ENCODE data around the gene NELFE.

The NELFE gene

GRCh38 chr6:31971993-31972708 is 13.4 kb upstream of the NELFE start, which contains the start of gene DXO:
Gene DXO, minus strand, starts transcription at chr6:31972138. Its CDS starts 463 bp downstream, at chr6:31971675.
- DNase-seq: peak; percentile 98 to 99

GRCh38 chr6:31971279-31971992 is 12.7 kb upstream of the NELFE start:
- peak in 1 of 2 experiments; percentile 34 for DNase-seq

- DNase-seq: peak in 1 of 2 experiments; percentile 34
Measured at GRCh38 chr6:31970604-31971271, 12.0 kb upstream of the NELFE start.

- DNase-seq: no peak
Measured at GRCh38 chr6:31969712-31970603, 11.2 kb upstream of the NELFE start.

- DNase-seq: no peak
Measured at GRCh38 chr6:31968791-31969711, 10.3 kb upstream of the NELFE start.

GRCh38 chr6:31968326-31968725 is 9.6 kb upstream of the NELFE start:
- no peak for DNase-seq

DNA sequence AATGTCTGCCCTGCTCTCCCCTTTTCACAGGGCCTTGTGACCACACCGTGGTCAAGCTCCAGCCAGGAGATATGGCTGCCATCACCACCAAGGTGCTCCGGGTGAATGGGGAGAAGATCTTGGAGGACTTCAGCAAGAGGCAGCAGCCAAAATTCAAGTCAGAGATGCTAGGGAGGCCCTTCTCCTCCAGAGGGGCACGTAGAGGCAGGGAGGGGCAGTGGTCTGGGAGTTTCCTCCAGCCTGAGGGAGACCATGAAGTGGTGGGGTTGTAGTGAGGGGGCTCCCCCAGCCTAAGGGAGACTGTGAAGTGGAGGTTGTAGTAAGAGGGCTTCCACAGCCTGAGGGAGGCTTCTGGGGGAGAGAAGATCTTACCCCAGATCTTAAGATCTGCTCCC is 9.2 kb upstream of the NELFE start:
- DNase-seq: no peak

DNA sequence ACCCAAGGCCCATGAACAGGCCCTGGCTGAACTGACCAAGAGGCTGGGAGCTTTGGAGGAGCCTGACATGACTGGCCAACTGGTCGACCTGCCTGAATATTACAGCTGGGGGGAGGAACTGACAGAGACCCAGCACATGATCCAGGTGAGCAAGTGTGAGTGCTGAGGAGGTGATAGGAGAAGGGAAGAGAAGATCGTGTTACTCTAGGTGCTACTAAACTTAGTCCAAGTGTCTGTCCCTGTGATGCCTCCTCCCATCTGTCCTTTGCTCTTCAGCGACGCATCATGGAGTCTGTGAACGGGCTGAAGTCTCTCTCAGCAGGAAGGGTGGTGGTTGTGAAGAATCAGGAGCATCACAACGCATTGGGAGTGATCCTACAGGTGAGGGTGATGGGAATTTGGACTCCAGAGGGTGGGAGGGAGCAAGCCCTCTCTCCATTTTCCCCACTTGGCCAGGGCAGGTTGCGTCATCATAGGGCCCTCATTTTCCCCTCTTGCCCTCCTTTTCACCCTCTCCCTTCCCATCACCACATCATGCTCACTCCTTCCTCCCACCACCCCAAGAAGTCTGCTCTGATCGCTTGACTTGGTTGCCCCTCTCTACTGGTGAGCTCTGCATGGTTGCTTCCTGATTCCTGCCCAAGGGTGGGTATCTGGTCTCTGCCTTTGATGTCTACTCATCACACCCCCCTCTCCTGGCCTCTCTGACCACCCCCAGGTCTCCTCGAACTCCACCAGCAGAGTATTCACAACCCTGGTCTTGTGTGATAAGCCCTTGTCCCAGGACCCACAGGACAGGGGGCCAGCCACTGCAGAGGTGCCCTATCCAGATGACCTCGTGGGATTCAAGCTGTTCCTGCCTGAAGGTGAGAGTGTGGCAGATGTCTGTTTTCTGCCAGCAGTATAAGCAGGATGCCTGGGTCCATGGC is 8.5 kb upstream of the NELFE start:
- no peak for DNase-seq

- DNase-seq: no peak
Measured at GRCh38 chr6:31966506-31966905, 7.7 kb upstream of the NELFE start.

DNA sequence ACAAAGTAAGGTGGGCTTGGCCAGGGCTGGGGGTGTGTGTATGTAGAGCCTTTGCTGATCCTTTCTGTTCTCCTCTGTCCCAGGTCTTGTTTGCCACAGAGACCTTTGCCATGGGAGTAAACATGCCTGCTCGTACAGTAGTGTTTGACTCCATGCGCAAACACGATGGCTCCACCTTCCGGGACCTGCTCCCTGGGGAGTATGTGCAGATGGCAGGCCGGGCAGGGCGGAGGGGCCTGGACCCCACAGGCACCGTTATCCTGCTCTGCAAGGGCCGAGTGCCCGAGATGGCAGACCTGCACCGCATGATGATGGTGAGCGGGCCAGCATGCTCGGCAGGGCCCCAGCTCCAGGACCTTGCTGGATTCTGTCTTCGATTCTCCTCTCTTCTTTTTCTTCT is 6.9 kb upstream of the NELFE start:
- no peak for DNase-seq

GRCh38 chr6:31963921-31964320 is 5.2 kb upstream of the NELFE start:
- DNase-seq: no peak

DNA sequence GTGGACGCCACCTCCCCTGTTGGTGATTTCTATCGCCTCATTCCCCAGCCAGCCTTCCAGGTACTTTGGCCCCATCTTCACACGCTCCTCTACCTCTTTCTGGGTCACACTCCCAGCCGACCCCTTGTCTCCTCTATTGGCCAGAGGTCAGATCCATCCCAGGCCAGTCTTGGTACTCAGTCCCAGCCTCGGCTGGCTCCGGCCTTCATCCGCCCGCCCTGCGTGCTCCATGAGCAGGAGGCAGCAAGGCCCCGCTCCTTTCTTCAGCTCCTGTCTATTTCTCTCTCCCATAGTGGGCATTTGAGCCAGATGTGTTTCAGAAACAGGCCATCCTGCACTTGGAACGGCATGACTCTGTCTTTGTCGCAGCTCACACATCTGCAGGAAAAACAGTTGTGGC is 2.8 kb upstream of the NELFE start:
- DNase-seq: no peak

- peak in 1 of 2 experiments; percentile 30 for DNase-seq
Measured at GRCh38 chr6:31958412-31958740, 395 bp downstream of the NELFE start.

GRCh38 chr6:31956796-31957195 is 2.0 kb downstream of the NELFE start:
- no peak for DNase-seq

GRCh38 chr6:31954511-31954910 is 4.3 kb downstream of the NELFE start:
- DNase-seq: no peak

- no peak for DNase-seq
Measured at GRCh38 chr6:31952890-31953289, 5.9 kb downstream of the NELFE start.

DNA sequence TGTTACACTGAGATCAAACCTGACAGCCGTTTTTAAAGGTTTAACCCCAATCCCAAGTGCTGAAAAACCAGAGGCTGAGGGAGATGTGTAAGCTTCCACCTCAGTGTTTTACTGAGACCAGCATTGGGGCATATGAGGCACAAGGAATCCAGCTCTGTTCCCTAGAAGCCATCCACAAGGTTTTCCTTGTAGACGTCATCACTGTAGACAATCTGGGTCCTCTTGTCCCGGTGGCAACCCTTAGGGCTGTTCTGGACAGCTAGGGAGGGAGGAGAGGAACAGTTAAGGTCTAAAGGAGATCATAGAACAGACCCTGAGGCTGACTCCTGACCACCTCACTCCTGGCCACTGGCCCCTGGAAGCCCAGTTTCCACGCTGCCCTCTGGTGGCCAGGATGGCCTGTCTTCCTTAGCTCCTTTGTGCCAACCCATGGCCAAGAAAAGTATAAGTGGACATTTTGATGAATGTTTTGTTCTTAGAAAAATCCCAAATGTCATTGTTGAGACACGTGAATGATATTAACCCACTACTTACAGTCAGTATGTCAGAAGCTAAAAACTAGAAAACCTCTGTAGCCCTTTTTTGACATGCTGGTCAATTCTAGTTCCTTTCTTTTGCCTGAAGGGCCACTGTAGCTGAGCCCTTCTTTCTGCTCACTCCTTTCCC is 6.5 kb downstream of the NELFE start:
- peak; percentile 59 to 65 for DNase-seq

DNA sequence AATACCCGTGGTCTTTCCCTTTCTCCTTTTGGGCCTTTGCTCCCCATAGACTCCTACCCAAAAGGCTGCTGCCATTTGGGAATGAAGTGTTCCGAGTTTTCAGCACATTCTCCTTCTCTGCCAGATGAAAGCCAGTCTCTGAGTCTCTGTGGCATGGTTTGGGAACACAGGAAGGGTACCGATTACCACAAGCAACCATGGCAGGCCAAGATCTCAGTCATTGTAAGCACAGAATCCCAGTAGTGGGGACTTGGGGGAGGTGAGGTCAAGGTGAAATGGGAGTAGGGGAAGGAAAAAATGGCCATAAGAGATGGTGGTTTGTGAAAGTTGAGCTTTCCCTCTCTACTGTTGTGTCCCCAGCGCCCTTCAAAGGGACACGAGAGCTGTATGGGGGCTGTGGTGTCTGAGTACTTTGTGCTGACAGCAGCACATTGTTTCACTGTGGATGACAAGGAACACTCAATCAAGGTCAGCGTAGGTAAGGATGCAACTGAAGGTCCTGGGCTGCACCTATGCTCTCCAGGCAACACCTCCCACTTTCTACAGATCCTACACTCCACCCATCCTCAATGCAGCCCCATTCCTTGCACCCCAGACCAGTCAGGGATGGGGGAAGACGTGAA is 8.7 kb downstream of the NELFE start:
- no peak for DNase-seq

DNA sequence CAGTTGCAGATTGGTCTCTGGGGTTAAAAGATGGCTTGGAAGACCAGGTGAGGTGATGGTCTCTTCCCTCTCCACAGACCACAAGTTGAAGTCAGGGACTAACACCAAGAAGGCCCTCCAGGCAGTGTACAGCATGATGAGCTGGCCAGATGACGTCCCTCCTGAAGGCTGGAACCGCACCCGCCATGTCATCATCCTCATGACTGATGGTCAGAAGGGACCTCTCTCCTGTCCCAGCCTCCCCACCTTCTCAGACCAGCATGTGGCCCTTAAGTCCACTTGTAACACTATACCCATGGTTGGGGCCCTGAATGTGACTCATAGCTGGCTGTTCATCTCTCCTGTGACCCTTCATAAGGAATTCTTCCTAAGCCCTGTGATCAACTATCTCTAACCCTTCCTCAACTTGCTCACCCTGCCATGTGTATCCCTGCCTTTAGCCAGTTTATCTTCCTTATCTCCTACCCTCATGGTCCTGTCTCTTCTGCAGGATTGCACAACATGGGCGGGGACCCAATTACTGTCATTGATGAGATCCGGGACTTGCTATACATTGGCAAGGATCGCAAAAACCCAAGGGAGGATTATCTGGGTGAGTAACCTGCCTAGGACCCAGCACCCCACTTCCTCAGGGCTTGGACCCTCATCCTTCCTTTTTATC is 9.9 kb downstream of the NELFE start:
- DNase-seq: no peak
